ENCODE measurements around the gene MAP7D3.
"Not testable (repeated sequence)": the region's sequence is repeated elsewhere in the genome, so short reads cannot be mapped to it uniquely, and the experiment has no call there.

Gene MAP7D3

GRCh38 chrX:136246201-136246600 lies 5.0 kb downstream of the MAP7D3 start:
- no peak for DNase-seq

- DNase-seq = not testable (repeated sequence)
Observed at GRCh38 chrX:136237849-136238248, 13.4 kb downstream of the MAP7D3 start.

- no peak for DNase-seq
Observed at GRCh38 chrX:136237074-136237473, 14.1 kb downstream of the MAP7D3 start.

- no peak for DNase-seq
Observed at GRCh38 chrX:136228839-136229207, 22.4 kb downstream of the MAP7D3 start.

- no peak for DNase-seq
Observed at GRCh38 chrX:136227948-136228838, 23.0 kb downstream of the MAP7D3 start.

- DNase-seq = no peak
Observed at GRCh38 chrX:136227074-136227473, 24.1 kb downstream of the MAP7D3 start.

GRCh38 chrX:136221851-136222513 lies 29.2 kb downstream of the MAP7D3 start:
- no peak for DNase-seq

GRCh38 chrX:136220951-136221350 lies 30.2 kb downstream of the MAP7D3 start:
- DNase-seq = no peak

- DNase-seq = no peak
Observed at GRCh38 chrX:136220540-136220939, 30.7 kb downstream of the MAP7D3 start.

GRCh38 chrX:136219893-136220292 lies 31.3 kb downstream of the MAP7D3 start:
- no peak for DNase-seq

- DNase-seq = no peak
Observed at GRCh38 chrX:136215559-136215958, 35.6 kb downstream of the MAP7D3 start.

- DNase-seq = no peak
Observed at GRCh38 chrX:136214551-136214950, 36.6 kb downstream of the MAP7D3 start.

- no peak for DNase-seq
Observed at GRCh38 chrX:136212557-136213111, 38.6 kb downstream of the MAP7D3 start.

GRCh38 chrX:136211766-136212556 lies 39.2 kb downstream of the MAP7D3 start:
- no peak for DNase-seq

GRCh38 chrX:136210806-136211205 lies 40.4 kb downstream of the MAP7D3 start:
- no peak for DNase-seq

GRCh38 chrX:136210243-136210642 lies 41.0 kb downstream of the MAP7D3 start:
- DNase-seq = no peak

- DNase-seq = no peak
Observed at GRCh38 chrX:136209751-136210150, 41.4 kb downstream of the MAP7D3 start.

GRCh38 chrX:136209016-136209738 lies 42.0 kb downstream of the MAP7D3 start:
- peak in 1 of 4 experiments; percentile 1 for DNase-seq

- no peak for DNase-seq
Observed at GRCh38 chrX:136207546-136207945, 43.7 kb downstream of the MAP7D3 start.

- no peak for DNase-seq
Observed at GRCh38 chrX:136206916-136207315, 44.3 kb downstream of the MAP7D3 start.

GRCh38 chrX:136205882-136206380 lies 45.3 kb downstream of the MAP7D3 start:
- DNase-seq = no peak

- no peak for DNase-seq
Observed at GRCh38 chrX:136204571-136204970, 46.6 kb downstream of the MAP7D3 start.
